Measurements from ENCODE around the gene KCNJ15. TPM values are rescaled to one million over a fixed set of nuclear protein-coding genes. Genes with fewer than 3 reads are reported as not detected.
A peak's percentile ranks its signal among the peaks of the same experiment; 100 is the strongest.

KCNJ15 gene
- total and polyA plus RNA-seq, 2 of the 4 experiments (the other 2 are of a cell fraction): under 0.01 to 0.07 TPM

DNA sequence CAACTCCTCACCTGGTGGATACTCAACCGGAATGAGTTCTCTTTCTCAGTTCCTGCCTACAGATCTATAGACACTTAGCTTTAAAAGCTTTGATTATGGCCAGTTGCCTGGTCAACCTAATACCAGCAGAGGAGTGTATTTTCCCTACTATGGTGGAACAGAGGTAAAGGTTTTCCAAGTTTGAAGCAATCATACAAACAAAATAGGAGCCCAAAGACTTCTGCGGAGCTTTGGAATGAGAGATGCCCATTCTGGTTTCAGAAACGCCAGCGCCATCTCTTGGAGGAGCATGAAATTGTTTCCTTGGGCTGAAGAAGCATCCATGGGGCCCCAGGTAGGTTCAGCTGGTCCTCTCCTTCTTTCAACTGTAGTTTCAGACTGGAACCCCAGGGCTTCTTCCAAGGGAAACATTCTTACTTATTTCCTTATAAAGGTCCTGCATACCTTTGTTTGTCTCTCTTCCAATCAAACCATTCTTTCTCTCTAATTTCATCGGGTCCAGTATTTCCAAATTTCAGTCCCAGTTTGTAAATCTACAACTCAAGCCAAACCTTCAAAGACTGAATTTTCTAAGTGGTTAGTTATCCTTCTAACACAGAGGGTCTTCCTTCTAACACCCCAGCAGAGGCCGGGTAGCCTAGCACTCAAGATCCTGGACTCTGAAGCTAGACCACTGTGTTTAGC is 95.9 kb downstream of the KCNJ15 start:
- CTCF ChIA-PET: interaction anchor here (0.5 to 4.7 kb wide), 29 partner anchors 9 to 678 kb away, joined by 3 to 48 read pairs (median 4); no protein-coding TSS in a partner anchor
- peak overlapping the region; percentile 88 for H3K14ac ChIP-seq (replicated peaks; ENCODE audit: low read depth, low read length)
- H3K56ac ChIP-seq (ENCODE audit: extremely low read depth, insufficient read depth, low read length): peak overlapping the region; percentile 69
- POLR2A ChIA-PET (ENCODE audit: unreplicated experiment): interaction anchor here (0.6 to 0.7 kb wide), 3 partner anchors 10 to 557 kb away, joined by 3 to 4 read pairs (median 3); no protein-coding TSS in a partner anchor
- peaks cover 6% of the 10 kb centered on the region; the same call in 1 of the 2 replicates for H3K9me1 ChIP-seq (ENCODE audit: insufficient read depth, low read length)
- peaks cover 14% of the 10 kb centered on the region for H3K4me1 ChIP-seq (ENCODE audit: control insufficient read depth, insufficient read depth, low read length)
- H3K4ac ChIP-seq (ENCODE audit: low read depth, low read length): peak overlapping the region; percentile 98
- H4K5ac ChIP-seq (ENCODE audit: low read depth, low read length): peak overlapping the region; percentile 72; the same call in 1 of the 2 replicates
- H2AK5ac ChIP-seq (ENCODE audit: low read depth, low read length): peak overlapping the region; percentile 82; the same call in 1 of the 2 replicates
- peak overlapping the region; percentile 78 for H4K91ac ChIP-seq (ENCODE audit: insufficient read depth, low read depth, low read length)
- TF ChIP-seq CEBPB (IDR thresholded peaks at IDR 0.05; ENCODE audit: low read depth, low read length): no peak
- no peak for TF ChIP-seq NFE2L2 (IDR thresholded peaks at IDR 0.05; ENCODE audit: low read depth, low read length)
- peak; percentile 98 for TF ChIP-seq RAD21 (IDR thresholded peaks at IDR 0.05; ENCODE audit: low read length)
- TF ChIP-seq, protein P1, sequence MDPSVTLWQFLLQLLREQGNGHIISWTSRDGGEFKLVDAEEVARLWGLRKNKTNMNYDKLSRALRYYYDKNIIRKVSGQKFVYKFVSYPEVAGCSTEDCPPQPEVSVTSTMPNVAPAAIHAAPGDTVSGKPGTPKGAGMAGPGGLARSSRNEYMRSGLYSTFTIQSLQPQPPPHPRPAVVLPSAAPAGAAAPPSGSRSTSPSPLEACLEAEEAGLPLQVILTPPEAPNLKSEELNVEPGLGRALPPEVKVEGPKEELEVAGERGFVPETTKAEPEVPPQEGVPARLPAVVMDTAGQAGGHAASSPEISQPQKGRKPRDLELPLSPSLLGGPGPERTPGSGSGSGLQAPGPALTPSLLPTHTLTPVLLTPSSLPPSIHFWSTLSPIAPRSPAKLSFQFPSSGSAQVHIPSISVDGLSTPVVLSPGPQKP (IDR thresholded peaks at IDR 0.05; ENCODE audit: borderline replicate concordance, low read depth, low read length): no peak
- TF ChIP-seq MAZ (IDR thresholded peaks at IDR 0.05; ENCODE audit: borderline replicate concordance, low read depth, low read length): no peak
- TF ChIP-seq, protein P2, sequence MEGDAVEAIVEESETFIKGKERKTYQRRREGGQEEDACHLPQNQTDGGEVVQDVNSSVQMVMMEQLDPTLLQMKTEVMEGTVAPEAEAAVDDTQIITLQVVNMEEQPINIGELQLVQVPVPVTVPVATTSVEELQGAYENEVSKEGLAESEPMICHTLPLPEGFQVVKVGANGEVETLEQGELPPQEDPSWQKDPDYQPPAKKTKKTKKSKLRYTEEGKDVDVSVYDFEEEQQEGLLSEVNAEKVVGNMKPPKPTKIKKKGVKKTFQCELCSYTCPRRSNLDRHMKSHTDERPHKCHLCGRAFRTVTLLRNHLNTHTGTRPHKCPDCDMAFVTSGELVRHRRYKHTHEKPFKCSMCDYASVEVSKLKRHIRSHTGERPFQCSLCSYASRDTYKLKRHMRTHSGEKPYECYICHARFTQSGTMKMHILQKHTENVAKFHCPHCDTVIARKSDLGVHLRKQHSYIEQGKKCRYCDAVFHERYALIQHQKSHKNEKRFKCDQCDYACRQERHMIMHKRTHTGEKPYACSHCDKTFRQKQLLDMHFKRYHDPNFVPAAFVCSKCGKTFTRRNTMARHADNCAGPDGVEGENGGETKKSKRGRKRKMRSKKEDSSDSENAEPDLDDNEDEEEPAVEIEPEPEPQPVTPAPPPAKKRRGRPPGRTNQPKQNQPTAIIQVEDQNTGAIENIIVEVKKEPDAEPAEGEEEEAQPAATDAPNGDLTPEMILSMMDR (conservative IDR thresholded peaks at IDR 0.05; ENCODE audit: low read depth, low read length): peak; percentile 96
- peak; percentile 98 for TF ChIP-seq SMC3 (IDR thresholded peaks at IDR 0.05; ENCODE audit: low read depth, low read length)
- DNase-seq (peak; percentile 76), ATAC-seq (ENCODE audit: low read depth) (peak; percentile 65)
- no TSS peak for BruUV-seq (replicated peaks)
- no peaks in the 10 kb centered on the region for H4K20me1 ChIP-seq (ENCODE audit: insufficient read depth, low read length)
- H3K4me3 ChIP-seq (ENCODE audit: insufficient read depth, low read depth, low read length): no peak overlapping the region
- peak overlapping the region; percentile 62; the same call in 1 of the 2 replicates for H3K23ac ChIP-seq (ENCODE audit: low read depth, low read length)
- H3K36me3 ChIP-seq (ENCODE audit: control insufficient read depth, insufficient read depth, low read length): no peaks in the 10 kb centered on the region
- dilution Hi-C loops (cut with HindIII; ENCODE audit: low sequenced_read_pairs, unreplicated experiment) (loop anchor here (25.0 kb wide), 1 partner anchor 140 kb away; no protein-coding TSS in a partner anchor), intact Hi-C loops (cut with micrococcal nuclease) (loop anchor here (1.0 kb wide), 5 partner anchors 116 to 640 kb away; no protein-coding TSS in a partner anchor), in situ Hi-C loops (cut with MboI; ENCODE audit: low sequenced_read_pairs) (loop anchor here (5.0 to 25.0 kb wide), 4 partner anchors 140 to 640 kb away; no protein-coding TSS in a partner anchor)
- no peak overlapping the region for H3K4me2 ChIP-seq (ENCODE audit: low read depth, low read length)
- H3K18ac ChIP-seq (ENCODE audit: low read depth, low read length): peak overlapping the region; percentile 78; the same call in 1 of the 2 replicates
- 42% methylated on average over 5 of the region's 6 CpGs; no CpG with 5 or more reads in 1 of the 2 experiments for WGBS, 2 experiments (ENCODE audit: extremely low coverage in 2 of 2, insufficient read length in 1 of 2)
- peak overlapping the region; percentile 100 for H2BK20ac ChIP-seq (ENCODE audit: low read depth, low read length)
- H3K9ac ChIP-seq (ENCODE audit: low read depth, low read length): 0 out of 2 replicates have a peak overlapping the region, but pooled peaks have one; percentile 8
- no peaks in the 10 kb centered on the region for H3K27me3 ChIP-seq (ENCODE audit: control insufficient read depth, insufficient read depth, low read length)
- H2BK5ac ChIP-seq (ENCODE audit: low read depth, low read length, poor library complexity, severe bottlenecking): no peak overlapping the region
- peak overlapping the region; percentile 87 for H3K27ac ChIP-seq (ENCODE audit: insufficient read depth, low read length)
- peaks cover 0 to 5% of the 10 kb centered on the region in 2 experiments; a peak in 1 of 4 replicates for H3K79me1 ChIP-seq (ENCODE audit: low read depth in 1 of 2, low read length in 2 of 2)
- no peaks in the 10 kb centered on the region for H3K9me3 ChIP-seq (ENCODE audit: control insufficient read depth, insufficient read depth, low read length)
- peak overlapping the region; percentile 100 for H2BK120ac ChIP-seq (ENCODE audit: low read depth, low read length)
- H2BK15ac ChIP-seq (ENCODE audit: low read depth, low read length): peak overlapping the region; percentile 56
- H2AK9ac ChIP-seq (replicated peaks; ENCODE audit: low read depth, low read length, poor library complexity): no peak overlapping the region
- H4K8ac ChIP-seq (ENCODE audit: low read depth in 2 of 2, low read length in 2 of 2): peak overlapping the region; percentile 65 to 88
- H2AFZ ChIP-seq (replicated peaks; ENCODE audit: low read length, poor library complexity): peak overlapping the region; percentile 17

All from IMR-90 (cell line).